ENCODE results near the gene TNFRSF25. TPM values are rescaled to one million over a fixed set of nuclear protein-coding genes. Genes with fewer than 3 reads are reported as not detected.

The TNFRSF25 gene
- total RNA-seq, 1 experiment from 2014 or later, result 19.5 TPM

DNA sequence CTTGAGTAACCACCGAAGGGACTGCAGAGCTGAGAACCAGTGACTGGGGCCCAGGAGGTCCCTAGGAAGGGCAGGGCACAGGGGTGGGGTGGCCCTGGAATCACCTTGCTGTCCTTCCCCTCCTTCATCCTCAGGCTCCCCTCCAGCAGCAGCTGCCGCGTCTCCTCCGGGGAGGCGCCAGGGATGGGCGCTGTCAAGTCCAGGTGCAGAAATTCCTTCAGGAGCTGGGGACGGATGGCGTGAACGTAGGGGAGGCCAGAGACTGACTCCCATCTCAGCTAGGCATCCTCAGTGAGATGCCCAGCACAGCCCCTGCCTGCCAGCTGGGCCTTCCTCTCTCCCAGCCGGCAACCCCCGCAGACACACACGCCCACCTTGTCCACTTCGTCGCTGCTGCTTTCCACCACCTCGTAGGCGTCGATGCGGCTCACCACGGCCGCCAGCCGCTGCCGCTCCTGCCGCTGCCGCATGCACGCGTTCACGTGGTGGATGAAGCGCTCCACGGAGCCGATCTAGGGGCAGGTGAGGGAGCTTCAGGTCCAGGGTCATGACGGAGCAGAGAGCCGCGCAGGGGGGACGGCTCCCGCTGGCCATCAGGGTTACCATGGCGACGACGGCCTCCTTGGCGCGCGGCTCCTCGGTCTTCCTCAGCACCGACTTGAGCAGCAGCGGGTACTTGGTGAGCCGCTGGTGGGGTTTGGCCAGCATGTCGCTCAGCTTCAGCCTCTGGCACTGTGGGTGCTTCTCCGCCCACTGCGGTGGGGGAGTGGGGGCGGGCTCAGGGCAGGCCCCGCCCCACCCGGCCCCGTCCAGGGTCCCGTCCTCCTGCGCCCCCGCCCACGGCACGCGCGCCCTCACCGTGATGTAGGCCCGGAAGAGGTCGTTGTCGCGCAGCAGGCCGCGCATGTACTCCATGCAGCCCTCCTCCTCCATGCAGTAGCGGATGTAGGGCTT lies 4.4 kb upstream of the TNFRSF25 start:
- no peak for TF ChIP-seq SMAD3 (CRISPR knock-in tag; IDR thresholded peaks at IDR 0.05; ENCODE audit: borderline replicate concordance)
- TF ChIP-seq RELA (CRISPR knock-in tag; IDR thresholded peaks at IDR 0.05; ENCODE audit: borderline replicate concordance), result no peak
- TF ChIP-seq TCF7 (CRISPR knock-in tag; IDR thresholded peaks at IDR 0.05; ENCODE audit: low read depth), result 0 out of 2 replicates have a peak, but pooled peaks have one; percentile 63
- peak; percentile 11 for ATAC-seq
- Mint-ChIP-seq H3K9me3 (no peaks in the 10 kb centered on the region), H3K27ac (no peak overlapping the region), H3K4me1 (peaks cover 17% of the 10 kb centered on the region), H3K36me3 (peaks cover 24% of the 10 kb centered on the region), H3K27me3 (ENCODE audit: low read depth) (no peaks in the 10 kb centered on the region), H3K4me3 (peak overlapping the region; percentile 63)
- CTCF ChIA-PET, result interaction anchor here (0.9 to 6.3 kb wide), 14 partner anchors 10 to 224 kb away, joined by 3 to 73 read pairs (median 9); partner anchors contain the start of gene HES2
- POLR2A ChIA-PET, result interaction anchor here (0.6 to 2.0 kb wide), 3 partner anchors 11 to 195 kb away, joined by 5 to 10 read pairs (median 7); no protein-coding TSS in a partner anchor
- DNase-seq (ENCODE audit: low spot score), result peak; percentile 58

DNA sequence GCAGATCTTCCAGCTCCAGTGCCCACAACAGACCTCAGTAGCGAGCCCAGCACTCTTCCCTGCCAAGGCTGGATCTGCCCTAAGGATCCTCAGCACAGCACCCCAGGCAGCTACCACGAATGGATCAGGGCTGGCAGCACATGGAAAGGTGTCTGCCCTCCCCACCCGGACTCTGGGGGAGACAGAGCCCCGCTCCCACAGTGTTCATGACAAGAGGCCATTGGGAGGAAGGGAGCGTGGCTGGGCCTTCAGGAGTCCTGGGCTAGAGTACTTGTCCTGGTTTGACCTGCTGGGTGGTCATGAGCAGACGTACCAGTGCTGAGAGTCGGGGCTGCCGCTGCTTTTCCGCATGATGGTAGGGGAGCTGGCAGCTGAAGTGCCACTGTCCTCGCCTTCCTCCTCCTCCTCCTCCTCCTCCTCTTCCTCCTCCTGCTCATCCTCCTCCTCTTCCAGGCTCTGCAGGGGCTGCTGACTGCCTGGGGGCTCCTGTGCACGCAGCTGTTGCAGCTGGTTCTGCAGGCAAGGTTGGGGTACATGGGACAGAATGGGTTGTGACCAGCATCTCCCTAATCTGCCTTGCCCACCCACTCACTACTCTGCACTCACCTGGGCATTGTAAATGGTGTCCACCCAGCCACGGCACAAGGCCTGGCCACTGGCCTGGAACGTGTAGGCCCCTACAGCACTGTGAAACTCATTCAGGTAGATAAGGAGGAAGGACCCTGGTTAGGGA lies 2.9 kb upstream of the TNFRSF25 start:
- no peak for TF ChIP-seq ATF3 (CRISPR knock-in tag; conservative IDR thresholded peaks at IDR 0.05)
- TF ChIP-seq, protein P1, sequence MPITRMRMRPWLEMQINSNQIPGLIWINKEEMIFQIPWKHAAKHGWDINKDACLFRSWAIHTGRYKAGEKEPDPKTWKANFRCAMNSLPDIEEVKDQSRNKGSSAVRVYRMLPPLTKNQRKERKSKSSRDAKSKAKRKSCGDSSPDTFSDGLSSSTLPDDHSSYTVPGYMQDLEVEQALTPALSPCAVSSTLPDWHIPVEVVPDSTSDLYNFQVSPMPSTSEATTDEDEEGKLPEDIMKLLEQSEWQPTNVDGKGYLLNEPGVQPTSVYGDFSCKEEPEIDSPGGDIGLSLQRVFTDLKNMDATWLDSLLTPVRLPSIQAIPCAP (CRISPR knock-in tag; IDR thresholded peaks at IDR 0.05), result no peak
- TF ChIP-seq ETV6 (CRISPR knock-in tag; IDR thresholded peaks at IDR 0.05), result no peak
- TF ChIP-seq ATF1 (CRISPR knock-in tag; IDR thresholded peaks at IDR 0.05), result no peak
- TF ChIP-seq GRHL2 (CRISPR knock-in tag; IDR thresholded peaks at IDR 0.05; ENCODE audit: insufficient replicate concordance, severe bottlenecking), result no peak
- no peak for TF ChIP-seq ZNF416 (CRISPR knock-in tag; IDR thresholded peaks at IDR 0.05)
- TF ChIP-seq ZBTB43 (CRISPR knock-in tag; IDR thresholded peaks at IDR 0.05), result no peak
- TF ChIP-seq ZNF425 (CRISPR knock-in tag; conservative IDR thresholded peaks at IDR 0.05), result no peak
- no peak for TF ChIP-seq TEAD4 (CRISPR knock-in tag; IDR thresholded peaks at IDR 0.05)
- TF ChIP-seq, protein P2, sequence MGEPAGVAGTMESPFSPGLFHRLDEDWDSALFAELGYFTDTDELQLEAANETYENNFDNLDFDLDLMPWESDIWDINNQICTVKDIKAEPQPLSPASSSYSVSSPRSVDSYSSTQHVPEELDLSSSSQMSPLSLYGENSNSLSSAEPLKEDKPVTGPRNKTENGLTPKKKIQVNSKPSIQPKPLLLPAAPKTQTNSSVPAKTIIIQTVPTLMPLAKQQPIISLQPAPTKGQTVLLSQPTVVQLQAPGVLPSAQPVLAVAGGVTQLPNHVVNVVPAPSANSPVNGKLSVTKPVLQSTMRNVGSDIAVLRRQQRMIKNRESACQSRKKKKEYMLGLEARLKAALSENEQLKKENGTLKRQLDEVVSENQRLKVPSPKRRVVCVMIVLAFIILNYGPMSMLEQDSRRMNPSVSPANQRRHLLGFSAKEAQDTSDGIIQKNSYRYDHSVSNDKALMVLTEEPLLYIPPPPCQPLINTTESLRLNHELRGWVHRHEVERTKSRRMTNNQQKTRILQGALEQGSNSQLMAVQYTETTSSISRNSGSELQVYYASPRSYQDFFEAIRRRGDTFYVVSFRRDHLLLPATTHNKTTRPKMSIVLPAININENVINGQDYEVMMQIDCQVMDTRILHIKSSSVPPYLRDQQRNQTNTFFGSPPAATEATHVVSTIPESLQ (CRISPR knock-in tag; IDR thresholded peaks at IDR 0.05), result no peak
- TF ChIP-seq HMGXB4 (CRISPR knock-in tag; IDR thresholded peaks at IDR 0.05), result no peak
- TF ChIP-seq IRF2 (CRISPR knock-in tag; IDR thresholded peaks at IDR 0.05; ENCODE audit: borderline replicate concordance, low read depth), result no peak
- Mint-ChIP-seq H3K27ac (no peak overlapping the region), H3K9me3 (no peaks in the 10 kb centered on the region), H3K4me3 (no peak overlapping the region), H3K27me3 (ENCODE audit: low read depth) (peaks cover 2% of the 10 kb centered on the region; the same call in 1 of the 2 replicates), H3K36me3 (peaks cover 24% of the 10 kb centered on the region), H3K4me1 (peaks cover 17% of the 10 kb centered on the region)
- ChIA-PET CTCF (interaction anchor here (0.6 to 6.3 kb wide), 7 partner anchors 13 to 82 kb away, joined by 3 to 71 read pairs (median 12); no protein-coding TSS in a partner anchor), POLR2A (no interaction called here)
- no peak for DNase-seq (ENCODE audit: low spot score)
- no peak for ATAC-seq
